HepG2 (cell line): ENCODE results near the gene BCL2L1. TPM values are rescaled to one million over a fixed set of nuclear protein-coding genes. Genes with fewer than 3 reads are reported as not detected.

ENCODE experiments used
- AFF4 ChIP-seq: sonication (generic); formaldehyde crosslinking; IDR thresholded peaks from 2 replicates; pipeline ENCODE4 v1.4.0; 2020; ENCODE audit warnings: missing genetic modification reagents
- DNMT3B ChIP-seq: conservative IDR thresholded peaks from 2 replicates; pipeline ENCODE4 v1.6.1; 2016; ENCODE audit warnings: missing biosample characterization, control low read depth
- DPF2 ChIP-seq: sonication (generic); formaldehyde crosslinking; IDR thresholded peaks from 2 replicates; pipeline ENCODE4 v1.4.0; 2020; ENCODE audit warnings: mild to moderate bottlenecking, low read depth, missing genetic modification reagents, borderline replicate concordance
- RBFOX2 ChIP-seq: fragments of 200-400 bp; formaldehyde crosslinking; IDR thresholded peaks from 2 replicates; pipeline ENCODE4 v1.6.1; 2017; ENCODE audit warnings: low read depth, mild to moderate bottlenecking, low read length
- RORA ChIP-seq: sonication (generic); formaldehyde crosslinking; IDR thresholded peaks from 2 replicates; pipeline ENCODE4 v1.5.0; 2020; ENCODE audit warnings: mild to moderate bottlenecking, missing genetic modification reagents, moderate library complexity
- TSC22D2 ChIP-seq: sonication (generic); formaldehyde crosslinking; IDR thresholded peaks from 2 replicates; pipeline ENCODE4 v1.5.1; 2020; ENCODE audit warnings: missing genetic modification reagents, mild to moderate bottlenecking, borderline replicate concordance
- ZBTB34 ChIP-seq: sonication (generic); formaldehyde crosslinking; IDR thresholded peaks from 2 replicates; pipeline ENCODE4 v1.8.0; 2022; ENCODE audit warnings: mild to moderate bottlenecking, missing genetic modification reagents
- ZFAT ChIP-seq: sonication (generic); formaldehyde crosslinking; conservative IDR thresholded peaks from 2 replicates; pipeline ENCODE4 v1.8.1; 2023; ENCODE audit warnings: missing genetic modification reagents, inconsistent platforms
- ZFP91 ChIP-seq: sonication (generic); formaldehyde crosslinking; IDR thresholded peaks from 2 replicates; pipeline ENCODE4 v1.9.0; 2022; ENCODE audit warnings: missing genetic modification reagents, mild to moderate bottlenecking, borderline replicate concordance
- ZKSCAN1 ChIP-seq: fragments of 150-350 bp; IDR thresholded peaks from 2 replicates; pipeline ENCODE4 v1.6.1; 2014; ENCODE audit warnings: low read length
- ZNF441 ChIP-seq: sonication (generic); formaldehyde crosslinking; IDR thresholded peaks from 2 replicates; pipeline ENCODE4 v1.7.0; 2021; ENCODE audit warnings: missing genetic modification reagents, borderline replicate concordance
- ZNF543 ChIP-seq: sonication (generic); formaldehyde crosslinking; IDR thresholded peaks from 2 replicates; pipeline ENCODE4 v1.4.0; 2020; ENCODE audit warnings: mild to moderate bottlenecking, missing genetic modification reagents
- ZNF547 ChIP-seq: sonication (generic); formaldehyde crosslinking; IDR thresholded peaks from 2 replicates; pipeline ENCODE4 v1.5.1; 2020; ENCODE audit warnings: mild to moderate bottlenecking, missing genetic modification reagents
- ZNF558 ChIP-seq: sonication (generic); formaldehyde crosslinking; IDR thresholded peaks from 2 replicates; pipeline ENCODE4 v1.9.0; 2022; ENCODE audit warnings: mild to moderate bottlenecking, missing genetic modification reagents, borderline replicate concordance
- ZNF800 ChIP-seq: sonication (generic); formaldehyde crosslinking; IDR thresholded peaks from 2 replicates; pipeline ENCODE4 v1.4.0; 2020; ENCODE audit warnings: missing genetic modification reagents
- ZSCAN9 ChIP-seq: IDR thresholded peaks from 2 replicates; pipeline ENCODE4 v1.6.1; 2016; ENCODE audit warnings: borderline replicate concordance
- ZXDC ChIP-seq: sonication (generic); formaldehyde crosslinking; IDR thresholded peaks from 2 replicates; pipeline ENCODE4 v1.5.0; 2020; ENCODE audit warnings: mild to moderate bottlenecking, missing genetic modification reagents
- polyA plus RNA-seq, 8 experiments: library from polyadenylated mRNA; depleted of rRNA in 3 of 8; stranded (reverse) in 7 of 8; unstranded in 1 of 8; fragments of >200 nt; fragmentation: Illumina TruSeq in 4 of 8; extraction: Trizol in 4 of 8; gene quantifications; 2 replicates each; pipeline versions ENCODE4 v1.2.1 to v1.2.3, GENCODE V29; 2011 to 2016; ENCODE audit warnings: low read depth in 4 of 8, missing spikeins in 1 of 8, mixed read lengths in 1 of 8; ENCODE audit not compliant: insufficient read depth in 1 of 8
- total RNA-seq, 5 experiments: library from RNA; depleted of rRNA; stranded (reverse); fragments of >200 nt; fragmentation: Illumina TruSeq; extraction: Trizol; gene quantifications; 2 replicates each; pipeline ENCODE4 v1.2.3, GENCODE V29; 2016; ENCODE audit warnings: low read depth in 1 of 5

The BCL2L1 gene
- total and polyA plus RNA-seq, 2 of the 13 experiments (the other 11 are each of a cell fraction or from before 2014, with no cell fraction given): 164 to 258 TPM

GRCh38 chr20:31706607-31707257 lies 15.9 kb downstream of the BCL2L1 start (continued):
- TF ChIP-seq RBFOX2 (peak; percentile 4), ZNF441 (CRISPR knock-in tag) (no peak), ZFAT (no peak), RORA (no peak), ZSCAN9 (peak; percentile 99), ZFP91 (CRISPR knock-in tag) (peak; percentile 45; the same call in 1 of the 2 replicates), TSC22D2 (CRISPR knock-in tag) (peak; percentile 88), ZNF800 (CRISPR knock-in tag) (no peak), ZNF558 (CRISPR knock-in tag) (0 out of 2 replicates have a peak, but pooled peaks have one; percentile 10), ZNF543 (CRISPR knock-in tag) (peak; percentile 88; the same call in 1 of the 2 replicates), ZBTB34 (peak; percentile 61), ZXDC (peak; percentile 95), DPF2 (CRISPR knock-in tag) (peak; percentile 99), DNMT3B (CRISPR knock-in tag) (peak; percentile 100), ZKSCAN1 (peak; percentile 100), ZNF547 (peak; percentile 22; the same call in 1 of the 2 replicates), AFF4 (peak; percentile 86; the same call in 1 of the 2 replicates)
